Sigmoid colon (tissue), 3 donors: ENCODE data around the gene MAP1LC3B2.

ENCODE experiments used
- CTCF ChIP-seq, 4 experiments: fragments of 450-650 bp in 3 of 4; fragments of 200-600 bp in 1 of 4; IDR thresholded peaks; one replicate each; pipeline ENCODE4 v1.5.1; 2016 to 2019; ENCODE audit warnings: antibody characterized with exemption in 4 of 4, mild to moderate bottlenecking in 3 of 4, moderate library complexity in 2 of 4
- POLR2A ChIP-seq, 2 donors: fragments of 450-650 bp; IDR thresholded peaks; one replicate each; pipeline ENCODE4 v1.6.1; 2016; ENCODE audit warnings: antibody characterized with exemption in 2 of 2, mild to moderate bottlenecking in 2 of 2, moderate library complexity in 2 of 2

- no peak for TF ChIP-seq CTCF (IDR thresholded peaks at IDR 0.05)
- no peak for TF ChIP-seq POLR2A (IDR thresholded peaks at IDR 0.05)
Measured at GRCh38 chr12:116587270-116587669, 28.1 kb downstream of the MAP1LC3B2 start.
